Dedifferentiated amniotic fluid mesenchymal stem cell (primary cell): ENCODE measurements around the gene TANC2.
"Not testable (repeated sequence)": the region's sequence is repeated elsewhere in the genome, so short reads cannot be mapped to it uniquely, and the experiment has no call there.

Experiments
- DNase-seq: peaks from one replicate; pipeline ENCODE4 v3.0.0-alpha.2; 2016; ENCODE audit errors: extremely low spot score

TANC2 gene

DNA sequence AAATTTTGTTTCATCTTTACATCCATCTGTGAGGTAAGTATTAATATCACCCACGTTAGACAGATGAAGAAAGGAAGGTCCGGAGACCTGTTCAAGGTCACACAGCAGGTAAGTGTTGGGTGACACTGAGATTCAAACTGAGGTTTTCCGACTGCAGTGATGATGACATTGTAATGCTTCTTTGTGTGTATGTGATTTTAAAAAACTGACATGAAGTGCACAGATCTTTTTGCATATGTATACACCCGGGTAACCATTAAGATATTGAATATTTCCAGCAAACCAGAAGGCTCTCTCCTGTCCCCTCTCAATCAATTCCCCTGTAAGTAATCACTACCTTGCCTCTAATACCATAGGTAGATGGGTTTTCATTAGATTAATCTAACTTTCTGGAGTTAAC lies 1.5 kb upstream of the TANC2 start:
- DNase-seq: no peak

DNA sequence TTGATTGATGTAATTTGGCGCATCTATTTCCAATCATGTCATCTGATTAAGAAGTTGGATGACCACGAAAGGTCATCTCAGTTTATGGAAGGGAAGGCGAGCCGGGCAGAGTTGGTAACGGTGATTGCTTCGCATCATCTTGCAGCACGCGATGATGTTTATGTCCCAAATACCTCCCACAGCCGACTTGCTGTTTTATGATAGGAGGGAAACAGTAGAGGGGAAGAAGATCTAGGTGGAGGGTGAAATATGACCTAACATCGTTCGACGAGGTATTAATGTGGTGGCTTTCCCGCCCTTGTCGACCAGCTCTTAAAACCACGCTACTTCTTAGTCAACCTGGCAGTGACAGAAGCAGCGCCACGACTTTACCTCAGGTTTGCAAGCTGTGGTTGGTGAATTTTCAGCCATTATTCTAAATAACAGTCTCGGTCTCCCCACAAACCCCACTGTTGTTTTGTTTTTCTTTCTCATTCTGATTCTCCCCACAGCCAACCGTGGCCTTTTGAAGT lies 805 bp upstream of the TANC2 start:
- DNase-seq: no peak

DNA sequence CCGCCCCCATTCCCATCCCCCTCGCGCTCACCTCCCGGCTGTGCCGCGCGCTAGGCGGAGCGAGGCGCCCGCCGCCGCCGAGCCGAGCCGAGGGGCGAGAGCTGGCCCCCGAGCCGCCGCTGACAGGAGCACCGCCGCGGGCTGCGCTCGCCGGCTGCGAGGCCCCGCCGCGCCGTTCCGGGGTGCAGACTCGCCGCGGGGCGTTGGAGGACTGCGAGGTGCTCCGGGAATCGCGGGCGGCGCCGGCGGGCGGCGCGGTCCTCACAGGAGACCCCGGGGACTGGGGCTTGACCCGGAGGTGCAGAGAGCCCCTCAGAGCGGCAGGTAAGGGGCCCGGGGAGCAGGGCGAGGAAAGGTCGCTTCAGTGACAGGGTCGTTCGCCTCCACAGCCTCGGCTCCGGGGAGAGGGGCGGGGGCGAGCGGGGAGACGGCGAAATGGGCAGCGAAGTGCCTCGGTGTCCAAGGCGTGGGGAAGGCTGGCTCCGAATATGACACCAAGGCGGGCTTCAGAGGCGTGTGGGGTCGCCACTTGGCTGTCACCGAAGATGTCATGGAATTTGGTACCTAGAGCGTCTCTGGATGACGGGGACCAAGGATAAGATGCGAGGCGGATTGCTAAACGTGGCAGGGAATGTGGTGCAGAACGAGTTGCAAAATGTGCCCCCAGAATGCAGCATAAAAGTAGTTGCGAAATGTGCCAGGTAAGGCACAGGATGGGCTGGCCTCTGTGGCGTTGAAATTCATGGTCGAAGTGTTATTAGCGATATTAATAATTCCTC lies 580 bp downstream of the TANC2 start:
- DNase-seq: no peak

DNA sequence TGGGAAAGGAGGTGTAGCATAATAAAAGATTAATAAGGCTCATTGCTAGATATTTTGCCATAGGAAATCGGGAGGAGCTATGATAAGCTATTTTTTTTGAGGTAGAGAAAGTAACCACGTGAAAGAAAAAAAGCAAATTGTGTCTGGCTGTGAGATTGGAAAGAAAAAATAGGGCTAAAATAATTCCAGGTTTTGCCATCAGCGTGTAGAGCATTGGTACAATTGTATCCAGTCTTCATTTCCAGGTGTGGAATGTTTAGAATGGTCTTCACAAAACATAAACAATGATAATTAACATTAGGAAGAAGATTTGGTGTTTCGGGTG lies 1.1 kb downstream of the TANC2 start:
- no peak for DNase-seq

DNA sequence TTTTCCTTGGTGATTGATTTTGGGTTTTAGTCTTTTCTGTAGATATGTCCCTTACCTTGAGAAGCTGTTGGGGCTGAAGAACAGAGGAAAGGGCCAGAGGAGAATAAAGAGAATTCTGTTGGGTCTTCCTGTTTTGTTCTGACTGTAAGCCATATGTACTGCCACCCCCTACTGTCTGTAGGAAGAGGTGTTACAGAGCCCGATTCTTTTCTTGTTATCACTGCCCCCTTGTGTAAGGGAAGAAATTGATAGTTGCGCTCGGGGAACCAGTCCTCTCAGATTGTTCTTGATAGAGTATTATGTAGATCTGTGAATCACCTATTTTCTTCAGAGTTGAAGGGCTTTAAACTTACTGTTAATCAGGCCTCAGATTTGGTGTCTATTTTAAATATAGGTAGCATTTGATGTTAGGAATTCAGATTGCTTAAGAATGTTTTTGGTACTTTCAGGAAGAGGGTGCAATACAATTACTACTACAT lies 2.4 kb downstream of the TANC2 start:
- peak; percentile 94 for DNase-seq

DNA sequence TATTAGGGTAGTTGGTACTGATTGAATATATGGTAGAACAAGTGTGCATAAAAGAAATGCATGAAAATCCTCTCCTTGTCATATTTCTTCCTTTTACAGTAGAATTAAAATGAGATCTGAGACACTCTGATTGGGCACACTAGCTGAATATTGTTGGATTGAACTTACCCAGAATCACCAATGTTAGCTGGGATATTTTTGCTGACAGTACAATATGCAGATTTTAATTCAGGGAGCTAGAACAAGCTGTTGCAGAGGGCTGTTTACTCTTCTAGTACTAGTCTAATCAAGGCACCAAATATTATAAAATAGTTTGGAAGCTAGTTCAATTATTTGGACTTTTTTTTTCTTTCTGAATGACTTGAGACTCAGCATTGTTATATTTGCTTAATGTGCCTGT lies 4.6 kb downstream of the TANC2 start:
- DNase-seq: no peak

DNA sequence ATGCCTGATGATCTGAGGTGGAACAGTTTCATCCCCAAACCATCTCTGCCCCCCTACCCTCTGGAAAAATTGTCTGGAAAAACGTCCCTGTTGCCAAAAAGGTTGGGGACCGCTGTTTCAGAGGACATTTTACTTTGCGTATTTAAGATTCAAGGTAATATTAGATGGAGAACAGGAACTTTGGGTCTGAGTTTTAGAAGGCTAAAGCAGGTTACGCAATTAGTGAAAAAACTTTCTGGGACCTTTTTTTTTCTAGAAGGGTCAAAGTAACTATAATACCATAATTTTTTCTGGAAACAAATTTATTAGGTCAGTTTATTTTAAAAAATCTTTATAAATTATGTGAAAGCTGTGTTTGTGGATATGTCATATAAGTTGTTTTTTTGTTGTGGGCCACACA lies 5.8 kb downstream of the TANC2 start:
- no peak for DNase-seq

DNA sequence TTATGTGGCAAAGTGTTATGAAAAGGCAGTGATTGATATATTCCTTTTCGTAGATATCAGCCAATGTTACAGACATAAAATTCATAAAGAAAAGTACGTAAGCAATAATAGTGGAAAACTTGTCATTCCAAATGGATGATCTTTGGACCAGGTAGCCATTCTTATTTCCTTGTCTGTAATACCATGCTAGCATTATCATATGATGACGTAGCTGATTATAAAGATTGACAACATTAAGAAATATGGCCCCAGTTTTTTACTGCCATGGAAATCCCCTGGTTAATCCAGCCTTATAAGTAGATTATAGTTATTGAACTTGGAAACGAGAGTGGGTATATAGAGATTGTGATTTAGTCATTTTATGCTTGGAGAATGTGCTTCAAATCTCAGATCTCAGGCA lies 8.8 kb downstream of the TANC2 start:
- DNase-seq: no peak

DNA sequence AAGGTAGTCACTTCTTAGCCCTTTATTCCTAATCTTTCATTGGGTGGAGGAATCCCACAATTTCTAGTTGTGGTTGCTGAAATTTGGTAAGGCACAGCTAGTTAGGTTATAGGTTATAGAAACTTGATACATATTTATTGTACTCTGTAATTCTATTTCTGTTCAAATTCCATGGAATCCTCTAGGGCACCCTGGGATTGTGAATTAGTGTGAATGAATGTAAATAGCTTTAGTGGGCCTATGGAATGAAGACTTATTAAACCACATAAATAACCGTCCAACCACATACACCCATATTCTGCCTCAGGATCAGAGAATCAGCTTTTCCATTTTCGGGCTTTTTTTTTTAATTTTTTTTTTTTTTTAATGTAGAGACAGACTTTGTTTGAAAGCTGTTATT lies 9.2 kb downstream of the TANC2 start:
- DNase-seq: no peak

DNA sequence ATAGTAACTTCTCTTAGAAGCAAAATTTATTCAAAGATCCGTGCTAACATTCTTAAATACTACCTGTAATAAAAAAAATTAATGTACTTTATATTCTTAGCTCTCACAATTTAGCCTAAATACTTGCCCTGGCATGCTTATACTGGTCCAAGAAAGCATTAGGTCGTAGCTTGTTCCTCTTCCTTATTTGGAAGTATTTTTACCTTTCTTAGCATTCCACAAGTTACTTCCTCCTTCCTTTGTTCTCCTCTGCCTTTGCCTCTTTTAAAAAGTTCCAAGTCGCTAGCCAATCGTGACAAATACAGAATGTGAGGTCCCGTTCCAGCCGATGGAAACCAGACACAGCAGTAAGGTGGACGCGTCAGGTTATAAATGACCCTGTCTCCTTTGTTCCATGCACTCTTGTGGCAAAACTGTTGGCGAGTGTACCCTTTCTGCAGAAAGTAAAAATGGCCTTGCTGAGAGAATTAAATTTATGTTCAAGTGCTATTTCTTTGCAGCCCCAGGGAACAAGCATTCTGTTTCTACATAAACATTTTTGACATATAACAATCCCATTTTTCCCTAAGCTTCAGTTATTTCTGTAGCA lies 10.7 kb downstream of the TANC2 start:
- not testable (repeated sequence) for DNase-seq

DNA sequence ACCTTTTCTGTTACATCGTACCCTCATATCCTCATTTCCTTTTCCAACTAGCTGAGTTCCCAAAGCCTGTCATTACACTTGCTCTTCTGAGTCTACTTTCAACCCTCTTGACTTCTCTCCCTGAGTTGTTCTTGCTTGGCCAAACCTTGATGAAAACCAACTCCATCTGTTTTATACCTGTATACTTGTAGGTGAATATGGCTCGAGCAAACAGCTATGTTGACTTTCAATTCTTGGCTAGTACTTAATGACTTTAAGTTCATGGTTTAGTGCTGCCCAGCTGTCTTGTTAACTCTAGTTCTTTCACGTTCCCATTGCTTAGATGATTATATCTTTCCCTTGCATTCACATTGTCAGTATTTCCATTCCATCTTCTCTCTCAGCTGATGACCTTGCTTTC lies 14.8 kb downstream of the TANC2 start:
- no peak for DNase-seq

DNA sequence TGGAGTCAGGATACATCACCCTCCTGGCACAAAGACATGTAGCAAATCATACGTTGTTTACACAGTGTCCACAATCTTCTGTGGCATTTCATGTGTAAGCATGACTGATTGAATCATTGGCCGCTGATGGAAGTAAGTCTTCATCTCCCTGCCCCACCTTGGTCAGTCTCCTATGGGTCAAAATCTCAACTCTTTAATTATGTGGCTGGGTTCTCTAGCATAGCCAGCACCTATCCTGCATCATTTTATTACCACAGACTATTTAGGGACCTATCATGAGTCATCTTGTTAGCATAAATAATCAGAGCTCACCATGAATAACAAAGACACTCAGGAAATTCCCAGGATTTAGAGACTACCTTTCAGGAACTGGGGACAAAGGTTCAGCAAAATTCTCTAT lies 15.9 kb downstream of the TANC2 start:
- no peak for DNase-seq

DNA sequence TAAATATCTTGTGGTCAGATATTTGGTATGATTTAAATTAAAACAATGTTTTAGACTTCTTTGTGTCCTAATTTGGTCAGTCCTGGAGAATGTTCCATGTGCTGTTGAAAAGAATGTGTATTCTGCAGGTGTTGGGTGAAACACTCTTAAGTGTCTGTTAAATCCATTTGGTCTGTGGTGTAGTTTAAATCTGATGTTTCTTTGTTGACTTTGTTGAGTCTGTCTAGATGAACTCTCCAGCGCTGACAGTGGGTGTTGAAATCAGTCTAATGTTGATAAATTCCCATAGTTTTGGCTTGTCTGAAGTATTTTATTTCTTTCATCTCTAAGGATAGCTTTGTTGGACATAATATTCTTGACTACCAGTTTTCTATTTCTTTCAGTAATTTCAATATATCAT lies 18.8 kb downstream of the TANC2 start:
- no peak for DNase-seq

DNA sequence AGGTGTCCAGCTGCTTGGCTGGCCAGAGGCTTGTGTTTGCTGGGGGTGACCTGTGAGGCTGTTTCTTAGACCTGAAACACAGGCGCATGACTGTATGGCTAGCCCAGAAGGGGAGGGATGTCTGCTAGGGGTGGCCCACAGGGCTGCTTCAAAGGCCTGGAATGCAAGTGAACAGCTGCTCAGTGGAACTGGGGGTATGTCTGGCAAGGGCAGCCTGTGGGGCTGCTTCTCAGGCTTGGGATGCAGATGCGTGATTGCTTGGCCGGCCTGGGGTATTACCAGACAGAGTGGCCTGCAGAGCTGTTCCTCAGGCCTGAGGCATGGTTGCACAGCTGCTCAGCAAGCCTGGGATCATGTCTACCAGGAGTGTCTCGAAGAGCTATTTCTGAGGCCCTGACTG lies 20.5 kb downstream of the TANC2 start:
- DNase-seq: no peak

DNA sequence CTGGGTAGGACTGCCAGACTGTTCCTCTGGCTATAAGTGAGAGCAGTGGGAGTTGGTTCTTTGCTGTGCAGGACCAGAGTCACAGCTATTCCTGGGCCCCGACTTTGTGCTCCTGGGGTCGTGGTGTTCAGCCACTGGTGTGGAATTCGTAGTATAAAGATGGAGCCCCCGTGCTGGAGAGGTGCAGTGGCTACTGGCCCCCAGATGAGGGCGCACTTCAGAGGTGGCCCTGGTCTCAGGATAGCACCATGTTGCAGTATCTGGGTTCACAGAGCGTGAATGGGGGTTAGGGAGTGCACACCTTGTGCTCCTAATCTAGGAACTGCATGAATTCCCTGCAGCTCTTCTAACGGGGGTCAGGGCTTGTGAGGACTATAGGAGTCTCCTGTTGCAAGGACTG lies 21.1 kb downstream of the TANC2 start:
- no peak for DNase-seq

DNA sequence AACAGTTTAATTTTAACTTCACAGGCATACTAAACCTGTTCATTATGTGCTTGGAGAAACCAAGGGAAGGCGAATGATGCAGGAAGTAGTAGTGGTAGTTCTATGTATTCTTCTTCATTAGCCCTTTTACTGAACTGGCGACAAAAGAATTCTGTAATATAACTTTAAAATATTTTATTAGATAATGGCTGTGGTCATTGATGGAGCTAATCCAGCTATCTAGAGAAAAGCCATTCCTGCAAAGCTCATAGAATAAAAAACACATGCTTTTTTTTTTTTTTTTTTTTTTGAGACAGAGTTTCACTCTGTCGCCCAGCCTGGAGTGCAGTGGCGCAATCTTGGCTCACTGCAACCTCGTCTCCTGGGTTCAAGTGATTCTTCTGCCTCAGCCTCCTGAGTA lies 23.5 kb downstream of the TANC2 start:
- no peak for DNase-seq

DNA sequence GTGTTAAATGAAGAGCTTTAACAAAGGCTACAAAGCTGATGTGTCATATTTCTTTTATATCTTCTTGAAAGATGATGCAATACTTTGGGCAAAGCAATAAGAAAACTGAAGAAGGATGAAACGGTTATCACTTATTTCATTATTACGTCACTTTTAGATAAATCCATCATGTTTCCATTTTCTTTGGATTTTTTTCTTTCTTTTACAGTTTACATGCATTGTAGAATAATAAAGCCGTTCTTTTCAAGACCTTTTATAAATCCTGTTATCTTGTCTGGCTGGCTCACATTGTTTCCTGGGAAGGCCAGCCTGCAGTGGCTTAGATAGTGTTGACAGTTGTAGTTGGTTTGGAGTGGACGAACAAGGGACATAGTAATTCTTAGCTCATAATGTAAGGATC lies 28.9 kb downstream of the TANC2 start:
- no peak for DNase-seq

DNA sequence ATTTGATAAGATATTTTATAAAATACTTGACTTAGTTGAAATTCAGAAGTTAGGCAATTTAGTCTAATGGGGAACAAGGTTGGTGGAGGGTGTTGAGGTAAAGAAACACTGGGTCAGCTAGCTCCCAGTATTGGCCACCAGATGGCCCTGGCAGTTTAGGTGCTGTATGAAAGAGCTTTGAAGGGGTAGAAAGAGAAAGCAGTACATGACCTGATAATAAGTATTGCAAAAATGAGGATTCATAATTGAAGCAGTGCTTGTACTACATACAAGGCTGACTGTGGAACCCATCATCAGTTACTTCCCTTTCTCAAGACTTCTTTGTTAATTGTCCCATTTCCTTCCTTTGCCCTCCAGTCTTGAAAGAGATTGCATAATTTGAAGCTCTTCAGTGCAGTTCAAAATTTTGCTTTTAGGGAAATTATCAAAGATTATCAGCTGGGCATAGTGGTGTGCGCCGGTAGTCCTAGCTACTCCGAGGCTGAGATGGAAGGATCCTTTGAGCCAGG lies 29.4 kb downstream of the TANC2 start:
- no peak for DNase-seq

DNA sequence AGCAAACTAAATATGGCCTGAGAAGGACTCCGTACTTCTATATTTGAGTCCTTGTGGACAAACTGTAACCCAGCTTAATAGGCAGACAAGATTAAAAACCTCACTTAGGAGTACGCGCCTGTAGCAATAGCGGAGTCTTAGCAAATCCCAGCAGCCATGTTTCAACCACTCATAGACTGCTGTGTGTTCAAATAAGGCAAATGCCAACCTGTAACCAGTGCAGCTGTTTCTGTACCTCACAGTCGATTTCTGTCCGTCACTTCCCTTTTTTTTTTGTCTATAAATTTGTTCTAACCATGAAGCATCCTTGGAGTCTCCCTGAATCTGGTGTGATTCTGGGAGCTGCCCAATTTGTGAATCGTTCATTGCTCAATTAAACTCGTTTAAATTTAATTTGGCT lies 30.2 kb downstream of the TANC2 start:
- no peak for DNase-seq

DNA sequence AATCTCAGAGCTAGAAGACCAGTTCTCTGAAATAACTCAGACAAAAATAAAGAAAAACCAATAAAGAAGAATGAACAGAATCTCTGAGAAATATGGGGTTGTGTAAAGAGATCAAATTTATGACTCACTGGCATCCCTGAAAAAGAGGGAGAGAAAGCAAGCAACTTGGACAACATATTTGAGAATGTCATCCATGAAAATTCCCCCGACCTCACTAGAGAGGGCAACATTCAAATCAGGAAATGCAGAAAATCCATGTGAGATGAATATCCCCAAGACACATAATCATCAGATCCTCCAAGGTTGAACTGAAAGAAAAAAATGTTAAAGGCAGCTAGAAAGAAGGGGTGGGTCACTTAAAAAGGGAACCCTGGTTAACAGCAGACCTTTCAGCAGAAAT lies 32.1 kb downstream of the TANC2 start:
- no peak for DNase-seq

DNA sequence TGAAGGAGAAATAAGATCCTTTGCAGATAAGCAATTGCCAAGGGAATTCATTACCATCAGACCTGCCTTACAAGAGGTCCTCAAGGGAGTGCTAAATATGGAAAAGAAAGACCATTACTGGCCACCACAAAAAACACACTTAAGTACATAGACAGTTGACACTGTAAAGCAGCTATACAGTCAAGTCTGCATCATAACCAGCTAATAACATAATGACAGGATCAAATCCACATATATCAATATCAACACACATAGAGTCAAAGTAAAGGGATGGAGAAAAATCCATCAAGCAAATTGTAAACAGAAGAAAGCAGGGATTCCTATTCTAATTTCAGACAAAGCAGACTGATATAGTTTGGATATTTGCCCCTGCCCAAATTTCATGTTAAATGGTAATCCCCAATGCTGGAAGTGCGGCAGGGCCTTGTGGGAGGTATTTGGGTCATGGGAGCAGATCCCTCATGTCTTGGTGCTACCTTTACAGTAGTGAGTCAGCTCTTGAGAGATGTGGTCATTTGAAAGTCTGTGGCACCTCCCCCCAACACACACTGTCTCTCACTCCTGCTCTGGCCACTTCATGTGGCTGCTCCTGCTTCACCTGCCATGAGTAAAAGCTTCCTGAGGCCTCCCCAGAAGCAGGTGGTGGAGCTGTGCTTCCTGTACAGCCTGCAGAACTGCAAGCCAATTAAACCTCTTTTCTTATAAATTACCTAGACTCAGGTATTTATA lies 32.8 kb downstream of the TANC2 start:
- DNase-seq: no peak

DNA sequence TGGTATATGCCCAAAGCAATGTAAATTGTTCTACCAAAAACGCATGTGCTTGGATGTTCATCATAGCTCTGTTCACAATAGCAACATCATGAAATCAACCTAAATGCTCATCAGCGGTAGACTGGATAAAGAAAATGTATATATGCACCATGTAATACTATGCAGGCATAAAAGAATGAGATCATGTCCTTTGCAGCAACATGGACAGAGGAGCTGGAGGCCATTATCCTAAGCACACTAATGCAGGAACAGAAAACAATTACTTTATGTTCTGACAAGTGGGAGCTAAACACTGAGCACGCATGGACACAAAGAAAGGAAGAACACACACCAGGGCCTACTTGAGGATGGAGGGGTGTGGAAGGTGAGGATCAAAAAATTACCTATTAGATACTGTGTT lies 33.7 kb downstream of the TANC2 start:
- DNase-seq: no peak
